ENCODE data around the gene EYS. TPM values are rescaled to one million over a fixed set of nuclear protein-coding genes. Genes with fewer than 3 reads are reported as not detected.

Gene EYS
- total RNA-seq, 1 experiment from 2014 or later = not detected

- no peak for TF ChIP-seq CTCF (conservative IDR thresholded peaks at IDR 0.05)
- H3K4ac ChIP-seq (ENCODE audit: low read depth, low read length) = no peak overlapping the region
- H3K79me2 ChIP-seq (ENCODE audit: insufficient read depth, low read length) = no peaks in the 10 kb centered on the region
- H3K27me3 ChIP-seq (ENCODE audit: insufficient read depth, low read length) = peaks cover 15% of the 10 kb centered on the region; the same call in 1 of the 2 replicates
- WGBS (ENCODE audit: extremely low coverage, insufficient read length, low lambda C conversion rate) = no CpG with 5 or more reads among the region's 3 CpGs
- H3K9me3 ChIP-seq (ENCODE audit: control insufficient read depth, low read depth, low read length) = no peaks in the 10 kb centered on the region
- no peak overlapping the region for H3K18ac ChIP-seq (ENCODE audit: insufficient read length, low read depth, low read length)
- no peak overlapping the region for H3K9ac ChIP-seq (ENCODE audit: extremely low read depth, insufficient read length, low read length)
- Mint-ChIP-seq H3K27ac (no peak overlapping the region), H3K27me3 (ENCODE audit: low read depth) (peaks cover 74% of the 10 kb centered on the region), H3K36me3 (ENCODE audit: insufficient read depth in 1 of 3, low read depth in 3 of 3) (no peaks in the 10 kb centered on the region), H3K4me1 (peaks cover 5% of the 10 kb centered on the region in 2 experiments; a peak in 3 of 4 replicates), H3K4me3 (no peak overlapping the region), H3K9me3 (peaks cover 0 to 5% of the 10 kb centered on the region in 2 experiments; a peak in 1 of 5 replicates)
- H2BK5ac ChIP-seq (ENCODE audit: insufficient read length, low read length) = no peak overlapping the region
- no peak overlapping the region for H3K56ac ChIP-seq (ENCODE audit: insufficient read length, low read depth, low read length)
- no peak for DNase-seq
- no peak overlapping the region for H3K23ac ChIP-seq (ENCODE audit: insufficient read length, low read depth, low read length)
- H3K4me2 ChIP-seq (ENCODE audit: insufficient read depth, insufficient read length, low read length) = no peak overlapping the region
- no peak overlapping the region for H2BK120ac ChIP-seq (ENCODE audit: low read depth, low read length, poor library complexity, severe bottlenecking)
- H4K5ac ChIP-seq (ENCODE audit: insufficient read length, low read depth, low read length) = no peak overlapping the region
- H2BK20ac ChIP-seq (ENCODE audit: low read depth, low read length, poor library complexity, severe bottlenecking) = no peak overlapping the region
- no peak overlapping the region for H3T11ph ChIP-seq (ENCODE audit: low read length)
- H4K8ac ChIP-seq (replicated peaks; ENCODE audit: insufficient read length, low read depth, low read length) = no peak overlapping the region
- H3K79me1 ChIP-seq (ENCODE audit: insufficient read depth, low read depth, low read length, poor library complexity, severe bottlenecking) = no peaks in the 10 kb centered on the region
- no peak overlapping the region for H2BK15ac ChIP-seq (ENCODE audit: low read depth, low read length)
- no peak overlapping the region for H4K91ac ChIP-seq (ENCODE audit: insufficient read length, low read depth, low read length)
- H4K20me1 ChIP-seq (ENCODE audit: control insufficient read depth, insufficient read depth, insufficient read length) = no peaks in the 10 kb centered on the region
- H3K23me2 ChIP-seq (ENCODE audit: insufficient read length, low read depth, low read length, poor library complexity, severe bottlenecking) = no peaks in the 10 kb centered on the region
- no peak overlapping the region for H3K27ac ChIP-seq (ENCODE audit: insufficient read length, low read depth, low read length)
- H2AK5ac ChIP-seq (ENCODE audit: insufficient read length, low read length) = no peak overlapping the region
- no peak overlapping the region for H3K14ac ChIP-seq (ENCODE audit: insufficient read depth, low read length)
- H3K4me1 ChIP-seq (ENCODE audit: insufficient read depth, low read length) = no peaks in the 10 kb centered on the region
- H2BK12ac ChIP-seq (ENCODE audit: insufficient read length, low read depth, low read length) = no peak overlapping the region
- no peak overlapping the region for H2AFZ ChIP-seq (ENCODE audit: low read length)
These were observed 1034.9 kb downstream of the EYS start for GRCh38 chr6:64672131-64672530.
